CD1c-positive myeloid dendritic cell (primary cell): ENCODE measurements around the gene RGS16.

Experiments used
- DNase-seq: peaks from one replicate; pipeline ENCODE4 v3.0.0-alpha.2; 2016; ENCODE audit errors: extremely low spot score

RGS16 gene

DNA sequence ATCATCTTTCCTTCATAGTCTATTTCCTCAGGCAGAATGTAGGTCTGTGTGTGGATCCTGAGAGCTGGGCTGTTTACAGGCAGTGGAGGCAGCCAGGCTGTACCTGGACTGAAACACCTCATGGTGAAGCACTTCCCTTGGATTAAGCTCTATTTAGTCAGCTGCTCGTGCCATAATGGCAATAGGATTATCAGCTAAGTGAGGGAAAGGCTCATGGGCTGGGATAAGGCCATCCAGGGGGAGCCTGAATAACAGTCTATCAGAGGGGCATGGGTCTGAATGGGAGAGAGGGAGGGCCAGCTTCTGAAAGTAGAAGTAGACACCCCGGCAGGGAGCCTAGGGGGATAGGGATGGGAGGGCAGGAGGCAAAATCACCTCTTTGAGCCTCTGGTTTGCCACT lies 23.5 kb downstream of the RGS16 start:
- no peak for DNase-seq

- no peak for DNase-seq
Measured at GRCh38 chr1:182575540-182576149, 28.5 kb downstream of the RGS16 start.

GRCh38 chr1:182574156-182574555 lies 30.0 kb downstream of the RGS16 start:
- DNase-seq = no peak

DNA sequence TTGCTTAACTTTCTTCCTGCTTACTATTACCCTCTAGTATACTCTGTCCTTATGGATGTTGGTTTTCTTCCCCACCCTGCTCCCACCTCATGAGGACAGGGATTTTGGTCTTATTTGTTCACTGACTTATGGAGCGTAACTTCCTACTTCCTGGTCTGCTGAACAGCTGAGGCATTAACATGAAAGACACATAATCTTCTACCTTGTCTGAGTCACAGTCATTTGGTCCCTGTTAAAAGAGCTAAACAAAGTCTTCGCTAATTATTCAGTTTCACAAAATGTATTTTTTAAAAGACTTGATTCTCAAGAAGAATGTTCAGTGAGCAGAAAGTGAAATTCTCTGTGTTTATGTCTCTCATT lies 33.6 kb downstream of the RGS16 start:
- no peak for DNase-seq

DNA sequence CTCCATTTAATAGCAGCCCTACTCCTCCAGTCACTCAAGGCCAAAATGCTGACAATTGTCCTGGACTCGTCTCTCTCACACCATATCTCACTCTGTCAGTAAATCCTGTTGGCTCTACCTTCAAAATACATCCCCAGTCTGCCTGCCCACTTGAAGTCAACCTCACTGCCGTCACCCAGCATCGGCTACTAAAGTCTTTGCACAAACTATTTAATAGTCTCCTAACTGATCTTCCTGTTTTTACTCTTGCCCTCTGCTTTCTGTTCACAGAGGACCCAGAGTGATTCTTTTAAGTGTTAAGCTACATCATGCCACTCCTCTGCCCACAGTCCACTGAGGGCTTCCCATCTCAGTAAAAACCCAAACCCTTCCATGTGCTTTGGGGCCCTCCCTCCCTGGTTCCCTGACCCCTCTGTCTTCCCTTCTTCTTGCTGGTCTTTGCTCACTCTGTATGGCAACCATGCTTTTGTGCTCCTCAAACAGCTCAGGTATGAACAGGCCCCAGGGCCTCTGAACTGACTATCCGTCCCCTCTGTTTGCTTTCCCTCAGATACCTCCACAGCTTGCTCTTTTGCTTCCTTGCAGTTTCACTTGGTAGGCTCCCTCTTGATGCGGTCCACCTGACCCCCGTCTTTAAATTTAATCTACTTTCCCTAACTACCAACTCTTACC lies 34.1 kb downstream of the RGS16 start:
- DNase-seq = no peak

- no peak for DNase-seq
Measured at GRCh38 chr1:182568647-182569284, 35.4 kb downstream of the RGS16 start.

GRCh38 chr1:182567629-182568028 lies 36.6 kb downstream of the RGS16 start:
- DNase-seq = no peak

GRCh38 chr1:182565537-182565936 lies 38.7 kb downstream of the RGS16 start:
- DNase-seq = no peak

DNA sequence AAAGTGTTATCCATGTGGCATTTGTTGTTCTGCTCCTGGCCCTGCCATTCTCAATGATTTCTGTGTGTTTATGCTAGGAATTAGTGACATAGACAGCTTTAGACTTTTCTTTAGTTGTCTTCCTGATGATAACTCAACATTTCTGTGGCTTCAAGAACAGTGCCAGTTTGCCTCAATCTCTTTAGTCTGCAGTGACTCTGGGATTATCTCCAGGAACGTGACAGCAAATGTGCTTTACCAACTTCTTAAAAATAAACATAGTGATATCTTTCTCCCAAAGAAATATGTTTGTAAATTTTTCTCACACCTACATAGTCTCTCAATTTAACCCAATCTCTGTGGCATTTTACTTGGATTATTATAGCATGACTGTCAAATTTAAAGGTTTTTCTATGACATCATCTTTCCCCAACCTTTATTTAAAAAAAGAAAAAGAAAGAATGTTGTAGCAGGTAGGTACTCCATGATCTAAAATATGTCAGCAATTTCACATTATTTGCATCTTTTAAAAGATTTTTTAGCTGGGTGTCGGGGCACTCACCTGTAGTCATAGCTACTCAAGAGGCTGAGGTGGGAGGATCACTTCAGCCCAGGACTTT lies 39.7 kb downstream of the RGS16 start:
- DNase-seq = no peak

- no peak for DNase-seq
Measured at GRCh38 chr1:182563095-182563494, 41.1 kb downstream of the RGS16 start.

DNA sequence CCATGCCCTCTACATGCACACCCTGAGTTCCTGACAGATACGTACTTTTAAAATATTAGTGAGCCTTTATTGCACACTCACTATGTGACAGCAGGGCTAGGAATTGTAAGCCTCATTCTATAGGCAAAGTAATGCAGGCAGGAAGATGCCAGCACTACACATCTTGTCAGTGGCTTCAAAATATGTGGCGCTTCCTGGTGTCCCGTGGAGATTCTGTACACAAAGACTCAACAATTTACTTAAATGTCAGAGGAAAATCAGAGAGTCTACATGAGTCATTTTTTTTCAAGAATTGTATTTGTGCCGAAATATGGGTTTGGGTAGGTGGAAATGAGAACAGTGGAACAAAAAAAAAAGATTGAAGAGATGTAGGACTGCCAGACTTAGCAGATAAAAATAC lies 42.7 kb downstream of the RGS16 start:
- no peak for DNase-seq

DNA sequence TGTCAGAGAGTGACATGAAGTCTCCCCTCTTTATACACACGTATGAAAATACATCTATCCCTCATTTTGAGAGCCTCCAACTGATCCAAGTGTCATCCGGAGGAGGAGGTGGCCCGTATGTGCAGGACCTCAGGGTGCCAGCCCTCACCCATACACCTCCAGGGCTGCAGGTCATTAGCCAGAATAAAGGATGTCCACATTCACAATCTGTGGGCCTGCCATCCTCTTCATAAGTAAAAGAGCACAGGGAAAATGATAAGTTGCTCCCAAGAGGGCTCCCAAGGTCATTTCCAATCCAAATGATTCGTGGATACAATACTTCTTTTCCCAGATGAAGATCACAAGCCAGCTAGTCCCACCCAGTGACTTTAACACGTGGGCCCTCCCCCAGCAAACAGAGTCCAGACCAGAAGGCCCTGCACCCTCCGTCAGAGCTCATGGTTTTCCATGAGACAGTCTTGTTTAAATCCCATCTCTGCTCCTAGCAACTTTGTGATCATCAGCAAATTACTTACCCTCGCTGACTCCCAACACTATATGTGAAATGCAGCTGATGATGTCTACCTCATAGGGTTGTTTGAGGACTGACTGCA lies 43.7 kb downstream of the RGS16 start:
- no peak for DNase-seq

DNA sequence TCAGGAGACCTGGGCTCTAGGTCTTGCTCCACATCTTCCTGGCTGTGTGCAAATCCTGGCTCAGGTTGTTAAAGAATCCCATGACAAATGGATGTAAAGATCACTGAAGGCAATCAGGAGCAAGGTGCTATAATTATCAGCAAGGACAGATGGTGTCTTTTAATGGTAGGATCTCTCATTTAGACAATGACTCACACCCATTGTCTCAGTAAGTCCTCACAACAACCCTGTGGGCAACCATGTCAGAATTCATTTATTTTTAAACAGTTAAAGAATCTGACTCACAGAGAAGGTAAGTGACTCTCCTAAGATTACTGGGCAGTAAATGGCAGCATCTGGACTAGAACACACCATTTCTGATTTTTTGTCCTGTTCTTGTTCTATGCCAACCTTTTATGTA lies 47.9 kb downstream of the RGS16 start:
- no peak for DNase-seq

GRCh38 chr1:182555493-182555892 lies 48.7 kb downstream of the RGS16 start:
- no peak for DNase-seq

- DNase-seq = no peak
Measured at GRCh38 chr1:182552527-182552926, 51.7 kb downstream of the RGS16 start.

DNA sequence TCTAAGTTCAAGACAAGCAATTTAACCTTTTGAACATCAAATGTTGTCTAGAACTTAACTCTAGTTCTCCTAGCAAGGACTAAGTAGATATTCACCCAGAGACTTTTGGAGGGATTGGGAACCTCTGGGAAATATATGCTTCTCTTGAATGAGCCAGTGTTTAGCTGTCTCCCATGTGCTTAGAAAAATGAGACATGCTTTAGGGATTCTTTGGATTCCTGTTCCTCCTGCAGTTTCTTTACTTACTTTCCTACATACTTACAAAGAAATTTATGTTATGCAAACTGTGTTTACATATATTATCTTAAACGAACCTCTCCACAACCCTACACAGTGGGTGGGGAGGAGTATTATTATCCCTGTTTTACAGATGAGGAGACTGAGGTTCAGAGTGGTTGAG lies 54.4 kb downstream of the RGS16 start:
- DNase-seq = no peak

DNA sequence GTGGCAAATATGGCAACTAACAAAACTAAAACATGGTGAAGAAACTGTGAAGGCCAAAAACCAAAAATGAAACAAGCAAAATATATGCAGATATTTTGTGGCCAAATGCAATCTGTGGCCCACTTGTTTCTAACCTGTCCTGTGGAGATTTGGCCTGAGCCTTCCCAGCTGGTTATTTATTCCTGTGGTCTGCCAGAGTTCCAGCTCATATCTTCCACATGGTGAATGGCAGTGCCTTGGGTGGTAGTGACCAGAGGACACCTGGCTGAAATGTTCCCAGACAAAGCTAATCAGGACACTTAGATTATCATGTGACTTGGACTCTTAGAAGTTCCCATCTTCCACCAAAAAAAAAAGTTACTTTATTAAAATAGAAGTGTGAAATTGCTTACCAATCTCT lies 54.8 kb downstream of the RGS16 start:
- DNase-seq = no peak
